ENCODE data around the gene MORN3.

DNA sequence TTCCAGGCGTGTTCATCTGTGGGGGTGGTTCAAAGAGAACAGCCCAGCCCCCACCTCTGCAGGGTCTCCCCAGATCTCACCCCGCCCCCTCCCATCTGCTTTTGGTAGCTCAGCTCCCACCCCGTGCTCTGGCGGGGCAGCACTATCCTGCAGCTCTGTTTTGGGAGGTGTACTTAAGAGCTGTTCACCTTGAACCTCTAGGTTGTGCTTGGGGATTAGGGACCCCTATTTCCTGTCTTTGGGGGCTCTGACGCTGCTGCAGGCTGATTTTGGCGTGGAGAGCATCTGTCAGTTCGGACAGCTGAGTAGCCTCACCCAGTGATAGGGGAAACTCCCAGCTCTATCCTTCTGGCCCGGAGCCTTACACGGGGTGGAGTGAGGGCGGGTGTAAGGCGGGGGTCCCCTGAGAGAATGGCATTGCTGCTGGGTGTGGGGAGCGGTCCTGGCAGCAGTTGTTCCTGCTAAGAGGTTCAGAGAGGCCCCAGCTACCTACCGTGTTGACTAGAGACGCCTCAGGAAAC lies 43.9 kb upstream of the MORN3 start:
- TF ChIP-seq, protein P1, sequence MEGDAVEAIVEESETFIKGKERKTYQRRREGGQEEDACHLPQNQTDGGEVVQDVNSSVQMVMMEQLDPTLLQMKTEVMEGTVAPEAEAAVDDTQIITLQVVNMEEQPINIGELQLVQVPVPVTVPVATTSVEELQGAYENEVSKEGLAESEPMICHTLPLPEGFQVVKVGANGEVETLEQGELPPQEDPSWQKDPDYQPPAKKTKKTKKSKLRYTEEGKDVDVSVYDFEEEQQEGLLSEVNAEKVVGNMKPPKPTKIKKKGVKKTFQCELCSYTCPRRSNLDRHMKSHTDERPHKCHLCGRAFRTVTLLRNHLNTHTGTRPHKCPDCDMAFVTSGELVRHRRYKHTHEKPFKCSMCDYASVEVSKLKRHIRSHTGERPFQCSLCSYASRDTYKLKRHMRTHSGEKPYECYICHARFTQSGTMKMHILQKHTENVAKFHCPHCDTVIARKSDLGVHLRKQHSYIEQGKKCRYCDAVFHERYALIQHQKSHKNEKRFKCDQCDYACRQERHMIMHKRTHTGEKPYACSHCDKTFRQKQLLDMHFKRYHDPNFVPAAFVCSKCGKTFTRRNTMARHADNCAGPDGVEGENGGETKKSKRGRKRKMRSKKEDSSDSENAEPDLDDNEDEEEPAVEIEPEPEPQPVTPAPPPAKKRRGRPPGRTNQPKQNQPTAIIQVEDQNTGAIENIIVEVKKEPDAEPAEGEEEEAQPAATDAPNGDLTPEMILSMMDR (IDR thresholded peaks at IDR 0.05): no peak
- TF ChIP-seq EZH2 (IDR thresholded peaks at IDR 0.05; ENCODE audit: borderline replicate concordance, insufficient read depth, low read depth, low read length, poor library complexity, severe bottlenecking): no peak

Data from B cell (primary cell).